ENCODE measurements around the gene SLC35C1.

- TF ChIP-seq GATA3 (IDR thresholded peaks at IDR 0.05; ENCODE audit: low read depth, low read length): no peak
- no peak for TF ChIP-seq GATA2 (IDR thresholded peaks at IDR 0.05; ENCODE audit: low read depth, low read length)
These were observed 28.0 kb downstream of the SLC35C1 start for GRCh38 chr11:45832811-45833441.
